Gastrocnemius medialis (tissue), 4 donors: Measurements from ENCODE around the gene APOBEC3C. TPM values are rescaled to one million over a fixed set of nuclear protein-coding genes. Genes with fewer than 3 reads are reported as not detected.
"Not testable (repeated sequence)": the region's sequence is repeated elsewhere in the genome, so short reads cannot be mapped to it uniquely, and the experiment has no call there.

Experiments
- ATAC-seq, 2 donors: fragments of 150-250 bp; one replicate each; pipeline ENCODE4 v1.9.1; 2016
- DNase-seq, 2 donors: peaks; one replicate each; pipeline ENCODE4 v3.0.0-alpha.2; 2019
- H3K27ac ChIP-seq, 4 donors: fragments of 200-600 bp; sonication (generic); 1 replicate in 1 of 4; 2 replicates in 3 of 4; pipeline ENCODE4 v1.5.1; 2016 to 2018; ENCODE audit warnings: mild to moderate bottlenecking in 2 of 4, moderate library complexity in 1 of 4
- H3K27me3 ChIP-seq, 3 donors: fragments of 200-600 bp; sonication (generic) in 2 of 3; 1 replicate in 1 of 3; 2 replicates in 2 of 3; pipeline versions ENCODE4 v1.5.1 to v1.6.0; 2016 to 2019; ENCODE audit warnings: mild to moderate bottlenecking in 1 of 3, moderate library complexity in 1 of 3
- H3K36me3 ChIP-seq, 2 donors: fragments of 200-600 bp; sonication (generic) in 1 of 2; one replicate each; pipeline ENCODE4 v1.5.1; 2017 to 2018
- H3K4me1 ChIP-seq, 2 donors: fragments of 200-600 bp; sonication (generic) in 1 of 2; one replicate each; pipeline ENCODE4 v1.5.1; 2016 to 2017; ENCODE audit warnings: mild to moderate bottlenecking in 2 of 2
- H3K4me3 ChIP-seq, 4 donors: fragments of 200-600 bp; sonication (generic) in 3 of 4; 1 replicate in 1 of 4; 2 replicates in 3 of 4; pipeline ENCODE4 v1.5.1; 2016 to 2019; ENCODE audit warnings: mild to moderate bottlenecking in 2 of 4
- H3K9me3 ChIP-seq, 3 donors: fragments of 200-600 bp; sonication (generic) in 2 of 3; 1 replicate in 1 of 3; 2 replicates in 2 of 3; pipeline ENCODE4 v1.5.1; 2016 to 2019
- CTCF ChIP-seq, 5 experiments: fragments of 450-650 bp in 3 of 5; fragments of 200-600 bp in 2 of 5; sonication (generic) in 2 of 5; IDR thresholded peaks in 4 of 5; conservative IDR thresholded peaks in 1 of 5; 1 replicate in 4 of 5; 2 replicates in 1 of 5; pipeline ENCODE4 v1.5.1; 2016 to 2019; ENCODE audit warnings: antibody characterized with exemption in 5 of 5, mild to moderate bottlenecking in 3 of 5, moderate library complexity in 3 of 5
- POLR2A ChIP-seq, 2 donors: fragments of 450-650 bp; IDR thresholded peaks; one replicate each; pipeline ENCODE4 v1.6.1; 2017; ENCODE audit warnings: antibody characterized with exemption in 2 of 2, mild to moderate bottlenecking in 2 of 2, moderate library complexity in 2 of 2
- in situ Hi-C, 4 donors: fragments of 200-750 bp; cut with MboI; loops; one replicate each; pipeline versions ENCODE4 v1.15.0 to v1.8.0; 2017; ENCODE audit warnings: low sequenced_read_pairs in 4 of 4
- intact Hi-C: fragments of 100-400 bp; cut with DNase I; formaldehyde crosslinking; loops from one replicate; pipeline ENCODE4 v1.15.1; 2023; ENCODE audit warnings: low total_unique reads
- total RNA-seq, 4 donors: library from RNA; depleted of rRNA; stranded (reverse); fragments of >200 nt; gene quantifications; one replicate each; pipeline versions ENCODE4 v1.1.0 to v1.2.3, GENCODE V29; 2016

Gene APOBEC3C
- total RNA-seq, 4 donors from 2014 or later = 0.58 to 1.5 (median 1.0) TPM

GRCh38 chr22:39012533-39013511 lies 1.2 kb upstream of the APOBEC3C start:
- no peaks in the 10 kb centered on the region for H3K4me1 ChIP-seq
- no peaks in the 10 kb centered on the region for H3K27me3 ChIP-seq
- in situ Hi-C loops (loop anchor here in 1 of 4 donors (5.0 kb wide), 1 partner anchor 109 kb away; no protein-coding TSS in a partner anchor), intact Hi-C loops (no loop called here)
- H3K36me3 ChIP-seq = no peaks in the 10 kb centered on the region
- H3K4me3 ChIP-seq = no peak overlapping the region
- TF ChIP-seq POLR2A (IDR thresholded peaks at IDR 0.05) (no peak), CTCF (IDR thresholded peaks at IDR 0.05 in 4 of 5, conservative IDR thresholded peaks at IDR 0.05 in 1 of 5) (no peak)
- ATAC-seq (no peak), DNase-seq (no peak)
- H3K27ac ChIP-seq = no peak overlapping the region
- no peaks in the 10 kb centered on the region for H3K9me3 ChIP-seq

- DNase-seq, H3K9me3 ChIP-seq, H3K4me1 ChIP-seq, intact Hi-C loops, H3K36me3 ChIP-seq, H3K27me3 ChIP-seq, ATAC-seq: not testable (repeated sequence)
- peak overlapping the region in 2 of 4 donors; percentile 37 to 61 for H3K27ac ChIP-seq
- peak overlapping the region in 3 of 4 donors; percentile 35 to 49 (median 40) for H3K4me3 ChIP-seq
- in situ Hi-C loops = loop anchor here in 1 of 4 donors (5.0 kb wide), 1 partner anchor 109 kb away; no protein-coding TSS in a partner anchor
Observed at GRCh38 chr22:39013561-39013941, 506 bp upstream of the APOBEC3C start.

- ATAC-seq, DNase-seq, intact Hi-C loops, H3K9me3 ChIP-seq, H3K36me3 ChIP-seq, H3K4me1 ChIP-seq, H3K27me3 ChIP-seq: not testable (repeated sequence)
- in situ Hi-C loops = loop anchor here in 1 of 4 donors (5.0 kb wide), 1 partner anchor 108 kb away; no protein-coding TSS in a partner anchor
- H3K4me3 ChIP-seq = peak overlapping the region in 3 of 4 donors; percentile 27 to 49 (median 35)
- H3K27ac ChIP-seq = peak overlapping the region in 2 of 4 donors; percentile 48 to 61
Observed at GRCh38 chr22:39014723-39015121, 665 bp downstream of the APOBEC3C start.

GRCh38 chr22:39016592-39016991 lies 2.5 kb downstream of the APOBEC3C start:
- ATAC-seq = no peak
- Histone ChIP-seq H3K27me3 (no peaks in the 10 kb centered on the region), H3K4me1 (no peaks in the 10 kb centered on the region), H3K9me3 (no peaks in the 10 kb centered on the region), H3K27ac (no peak overlapping the region), H3K4me3 (no peak overlapping the region), H3K36me3 (no peaks in the 10 kb centered on the region)
- no peak for TF ChIP-seq POLR2A (IDR thresholded peaks at IDR 0.05)
- no peak for TF ChIP-seq CTCF (IDR thresholded peaks at IDR 0.05 in 4 of 5, conservative IDR thresholded peaks at IDR 0.05 in 1 of 5)
- intact Hi-C loops (no loop called here), in situ Hi-C loops (no loop called here)
- DNase-seq = no peak

- in situ Hi-C loops = no loop called here
- H3K4me1 ChIP-seq = no peaks in the 10 kb centered on the region
- intact Hi-C loops = no loop called here
- no peaks in the 10 kb centered on the region for H3K27me3 ChIP-seq
- ATAC-seq = no peak
- H3K36me3 ChIP-seq = no peaks in the 10 kb centered on the region
- no peak for DNase-seq
- no peak overlapping the region for H3K4me3 ChIP-seq
- TF ChIP-seq CTCF (IDR thresholded peaks at IDR 0.05 in 4 of 5, conservative IDR thresholded peaks at IDR 0.05 in 1 of 5) = no peak
- no peak for TF ChIP-seq POLR2A (IDR thresholded peaks at IDR 0.05)
- H3K27ac ChIP-seq = no peak overlapping the region
- no peaks in the 10 kb centered on the region for H3K9me3 ChIP-seq
Observed at GRCh38 chr22:39017596-39018365, 3.7 kb downstream of the APOBEC3C start.

GRCh38 chr22:39020021-39020651 lies 6.1 kb downstream of the APOBEC3C start:
- intact Hi-C loops, DNase-seq, H3K4me1 ChIP-seq, in situ Hi-C loops, H3K27me3 ChIP-seq, H3K36me3 ChIP-seq, H3K9me3 ChIP-seq: not testable (repeated sequence)
- Histone ChIP-seq H3K27ac (peak overlapping the region in 3 of 4 donors; percentile 54 to 62 (median 57)), H3K4me3 (peak overlapping the region in 3 of 4 donors; percentile 34 to 49 (median 48))
- peak in 1 of 2 donors; percentile 11 for ATAC-seq
